ENCODE measurements around the gene SLC46A1. TPM values are rescaled to one million over a fixed set of nuclear protein-coding genes. Genes with fewer than 3 reads are reported as not detected.

The SLC46A1 gene
- total and polyA plus RNA-seq, 2 donors: 7.4 to 11.2 TPM

- Histone ChIP-seq H3K4me1 (ENCODE audit: insufficient read depth) (no peaks in the 10 kb centered on the region), H3K4me3 (ENCODE audit: low read depth, low read length) (no peak overlapping the region), H3K36me3 (ENCODE audit: insufficient read depth) (peaks cover 4% of the 10 kb centered on the region), H3K27ac (ENCODE audit: low read depth) (no peak overlapping the region)
- 48% methylated on average over 7 of the region's 7 CpGs for WGBS
- DNase-seq (ENCODE audit: extremely low spot score): no peak
These were observed 59.2 kb downstream of the SLC46A1 start for GRCh38 chr17:28346746-28347246.

- Histone ChIP-seq H3K4me1 (ENCODE audit: insufficient read depth) (no peaks in the 10 kb centered on the region), H3K27ac (ENCODE audit: low read depth) (no peak overlapping the region), H3K36me3 (ENCODE audit: insufficient read depth) (peaks cover 4% of the 10 kb centered on the region), H3K4me3 (ENCODE audit: low read depth, low read length) (no peak overlapping the region)
- 58% methylated on average over 2 of the region's 2 CpGs for WGBS
- DNase-seq (ENCODE audit: extremely low spot score): no peak
These were observed 59.8 kb downstream of the SLC46A1 start for GRCh38 chr17:28346199-28346580.

DNA sequence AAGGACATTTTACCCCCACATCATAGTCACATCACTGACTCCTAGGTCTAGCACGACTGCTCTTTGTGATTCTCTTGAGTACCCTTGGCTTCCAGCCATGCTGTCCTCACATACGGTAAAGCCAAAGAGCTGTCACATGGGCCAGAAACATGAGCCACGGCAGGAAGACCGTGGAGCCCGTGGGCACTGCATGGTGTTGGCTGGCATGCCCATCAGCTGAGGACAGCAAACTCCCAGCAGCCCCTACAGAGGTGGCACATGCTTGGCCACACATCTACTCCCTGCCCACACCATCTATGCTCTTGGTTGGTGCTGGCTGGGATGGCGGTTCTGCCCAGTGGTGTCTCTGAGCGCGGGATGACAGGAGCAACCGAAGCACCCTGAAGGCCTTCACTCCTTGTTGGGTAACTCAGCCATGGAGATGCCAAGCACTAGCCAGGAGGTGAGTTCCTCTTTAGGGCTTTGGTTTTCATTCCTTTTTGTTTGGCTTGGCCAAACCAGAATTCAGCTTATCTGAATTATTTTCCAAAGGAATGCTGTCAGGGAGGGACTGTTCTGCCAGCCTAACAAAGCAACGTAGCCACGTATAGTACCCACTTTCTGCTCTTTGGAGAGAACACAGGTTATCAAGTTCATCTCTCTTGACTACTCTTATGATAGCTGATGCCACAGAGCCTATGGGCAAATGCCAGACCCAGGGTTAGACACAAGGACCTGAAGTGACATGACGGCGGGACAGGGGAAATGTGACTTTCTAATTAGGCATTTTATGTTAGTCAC, 60.4 kb downstream of the SLC46A1 start:
- Histone ChIP-seq H3K36me3 (ENCODE audit: insufficient read depth) (peaks cover 4% of the 10 kb centered on the region), H3K27ac (ENCODE audit: low read depth) (no peak overlapping the region), H3K4me1 (ENCODE audit: insufficient read depth) (no peaks in the 10 kb centered on the region), H3K4me3 (ENCODE audit: low read depth, low read length) (no peak overlapping the region)
- 71% methylated on average over 13 of the region's 13 CpGs for WGBS
- DNase-seq (ENCODE audit: extremely low spot score): no peak

Other genes starting within 250 kb of the SLC46A1 start
- 62.7 TPM for gene TMEM97, start 87.0 kb downstream of the SLC46A1 start, total RNA-seq
- gene TMEM97, start 87.0 kb downstream of the SLC46A1 start, polyA plus RNA-seq: 16.8 TPM
- gene IFT20, start 70.7 kb downstream of the SLC46A1 start, total RNA-seq: 57.4 TPM
- gene IFT20, start 70.7 kb downstream of the SLC46A1 start, polyA plus RNA-seq: 45.4 TPM
- 20.4 TPM for gene TNFAIP1, start 70.5 kb downstream of the SLC46A1 start, total RNA-seq
- gene TNFAIP1, start 70.5 kb downstream of the SLC46A1 start, polyA plus RNA-seq: 27.2 TPM
- 35.1 TPM for gene POLDIP2, start 48.7 kb downstream of the SLC46A1 start, total RNA-seq
- gene POLDIP2, start 48.7 kb downstream of the SLC46A1 start, polyA plus RNA-seq: 79.6 TPM
- not detected for gene SEBOX, start 41.0 kb downstream of the SLC46A1 start, total RNA-seq
- gene SEBOX, start 41.0 kb downstream of the SLC46A1 start, polyA plus RNA-seq: not detected
- gene VTN, start 35.9 kb downstream of the SLC46A1 start, total RNA-seq: 1.1 TPM
- gene VTN, start 35.9 kb downstream of the SLC46A1 start, polyA plus RNA-seq: 7.4 TPM
- gene SARM1, start 34.5 kb downstream of the SLC46A1 start, total RNA-seq: 10.2 TPM
- gene SARM1, start 34.5 kb downstream of the SLC46A1 start, polyA plus RNA-seq: 16.6 TPM
- gene SLC13A2, start 67.4 kb upstream of the SLC46A1 start, total RNA-seq: not detected
- 0.03 TPM for gene SLC13A2, start 67.4 kb upstream of the SLC46A1 start, polyA plus RNA-seq
- gene FOXN1, start 100.1 kb upstream of the SLC46A1 start, total RNA-seq: 0.11 TPM
- 0.13 TPM for gene FOXN1, start 100.1 kb upstream of the SLC46A1 start, polyA plus RNA-seq
- 15.2 TPM for gene UNC119, start 146.4 kb upstream of the SLC46A1 start, total RNA-seq
- gene UNC119, start 146.4 kb upstream of the SLC46A1 start, polyA plus RNA-seq: 24.4 TPM
- 21.1 TPM for gene PIGS, start 165.3 kb upstream of the SLC46A1 start, total RNA-seq
- 64.4 TPM for gene PIGS, start 165.3 kb upstream of the SLC46A1 start, polyA plus RNA-seq
- gene ALDOC, start 170.7 kb upstream of the SLC46A1 start, total RNA-seq: 9.6 TPM
- 34.2 TPM for gene ALDOC, start 170.7 kb upstream of the SLC46A1 start, polyA plus RNA-seq
- 17.9 TPM for gene SPAG5, start 192.8 kb upstream of the SLC46A1 start, total RNA-seq
- gene SPAG5, start 192.8 kb upstream of the SLC46A1 start, polyA plus RNA-seq: 2.7 TPM
- gene RSKR, start 208.0 kb upstream of the SLC46A1 start, total RNA-seq: 13.0 TPM
- gene RSKR, start 208.0 kb upstream of the SLC46A1 start, polyA plus RNA-seq: 2.4 TPM
- gene BLTP2, start 238.9 kb upstream of the SLC46A1 start, total RNA-seq: 66.6 TPM
- 42.1 TPM for gene BLTP2, start 238.9 kb upstream of the SLC46A1 start, polyA plus RNA-seq